ENCODE measurements around the gene PRMT1.

The PRMT1 gene

GRCh38 chr19:49651820-49652550 lies 25.1 kb upstream of the PRMT1 start:
- no peak for DNase-seq

DNA sequence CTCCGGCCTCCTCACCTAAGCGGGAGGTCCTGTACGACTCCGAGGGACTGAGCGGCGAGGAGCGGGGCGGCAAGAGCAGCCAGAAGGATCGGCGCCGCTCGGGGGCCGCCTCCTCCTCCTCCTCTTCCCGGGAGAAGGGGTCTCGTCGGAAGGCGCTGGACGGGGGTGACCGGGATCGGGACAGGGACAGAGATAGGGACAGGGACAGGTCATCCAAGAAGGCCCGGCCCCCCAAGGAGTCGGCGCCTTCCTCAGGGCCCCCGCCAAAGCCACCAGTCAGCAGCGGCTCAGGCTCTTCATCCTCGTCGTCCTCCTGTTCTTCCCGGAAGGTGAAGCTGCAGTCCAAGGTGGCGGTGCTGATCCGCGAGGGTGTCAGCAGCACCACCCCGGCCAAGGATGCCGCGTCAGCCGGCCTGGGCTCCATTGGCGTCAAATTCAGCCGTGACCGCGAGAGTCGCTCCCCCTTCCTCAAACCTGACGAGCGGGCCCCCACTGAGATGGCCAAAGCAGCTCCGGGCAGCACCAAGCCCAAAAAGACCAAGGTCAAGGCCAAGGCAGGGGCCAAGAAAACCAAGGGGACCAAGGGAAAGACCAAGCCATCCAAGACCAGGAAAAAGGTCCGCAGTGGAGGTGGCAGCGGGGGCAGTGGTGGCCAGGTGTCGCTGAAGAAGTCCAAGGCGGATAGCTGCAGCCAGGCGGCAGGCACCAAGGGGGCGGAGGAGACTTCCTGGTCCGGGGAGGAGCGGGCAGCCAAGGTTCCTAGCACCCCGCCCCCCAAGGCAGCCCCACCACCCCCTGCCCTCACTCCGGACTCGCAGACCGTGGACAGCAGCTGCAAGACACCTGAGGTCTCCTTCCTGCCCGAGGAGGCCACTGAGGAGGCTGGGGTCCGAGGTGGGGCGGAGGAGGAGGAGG lies 24.3 kb upstream of the PRMT1 start:
- DNase-seq = no peak

DNA sequence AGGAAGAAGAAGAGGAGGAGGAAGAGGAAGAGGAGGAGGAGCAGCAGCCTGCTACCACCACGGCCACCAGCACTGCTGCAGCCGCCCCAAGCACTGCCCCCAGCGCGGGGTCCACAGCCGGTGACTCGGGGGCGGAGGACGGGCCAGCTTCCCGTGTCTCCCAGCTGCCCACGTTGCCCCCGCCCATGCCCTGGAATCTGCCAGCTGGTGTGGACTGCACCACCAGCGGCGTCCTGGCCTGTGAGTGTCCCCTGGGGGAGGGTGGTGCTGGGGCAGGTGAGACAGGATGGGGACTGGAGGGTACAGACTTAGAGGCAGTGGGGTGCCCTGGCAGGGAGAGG lies 23.6 kb upstream of the PRMT1 start:
- no peak for DNase-seq

- no peak for DNase-seq
These were observed 22.5 kb upstream of the PRMT1 start for GRCh38 chr19:49654581-49654980.

DNA sequence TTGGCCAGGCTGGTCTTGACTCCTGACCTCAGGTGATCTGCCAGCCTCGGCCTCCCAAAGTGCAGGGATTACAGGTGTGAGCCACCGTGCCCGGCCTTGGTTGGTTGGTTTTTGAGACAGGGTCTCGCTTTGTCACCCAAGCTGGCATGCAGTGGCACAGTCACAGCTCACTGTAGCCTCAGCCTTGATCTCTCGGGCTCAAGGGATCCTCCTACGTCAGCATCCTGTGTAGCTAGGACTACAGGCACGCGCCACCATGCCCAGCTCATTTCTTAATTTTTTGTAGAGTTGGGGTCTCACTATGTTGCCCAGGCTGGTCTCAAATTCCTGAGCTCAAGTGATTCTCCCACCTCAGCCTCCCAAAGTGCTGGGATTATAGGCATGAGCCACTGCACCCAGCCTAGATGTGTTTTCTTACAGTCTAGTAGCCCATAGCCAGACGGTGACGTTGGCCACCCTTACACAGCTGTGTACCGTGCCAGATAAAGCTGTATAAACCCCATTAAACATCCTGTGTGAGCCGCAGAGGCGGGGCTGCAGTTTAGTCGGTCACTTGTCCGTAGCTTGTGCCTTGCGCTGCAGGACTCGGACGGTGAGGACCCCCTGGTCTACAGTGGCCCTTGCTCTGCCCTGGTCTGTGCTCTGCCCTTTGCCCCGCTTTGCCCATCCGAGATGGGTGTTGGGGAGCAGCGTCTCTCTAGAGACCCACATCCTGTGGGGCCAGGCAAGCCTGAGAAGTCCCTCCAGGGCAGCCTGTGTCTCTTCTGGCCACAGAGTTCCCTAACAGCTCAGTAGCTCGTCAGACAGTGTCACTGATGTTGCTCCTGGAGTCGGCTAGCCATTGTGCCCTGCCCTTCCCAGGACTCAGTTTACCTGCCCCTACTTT lies 21.3 kb upstream of the PRMT1 start:
- DNase-seq = no peak

DNA sequence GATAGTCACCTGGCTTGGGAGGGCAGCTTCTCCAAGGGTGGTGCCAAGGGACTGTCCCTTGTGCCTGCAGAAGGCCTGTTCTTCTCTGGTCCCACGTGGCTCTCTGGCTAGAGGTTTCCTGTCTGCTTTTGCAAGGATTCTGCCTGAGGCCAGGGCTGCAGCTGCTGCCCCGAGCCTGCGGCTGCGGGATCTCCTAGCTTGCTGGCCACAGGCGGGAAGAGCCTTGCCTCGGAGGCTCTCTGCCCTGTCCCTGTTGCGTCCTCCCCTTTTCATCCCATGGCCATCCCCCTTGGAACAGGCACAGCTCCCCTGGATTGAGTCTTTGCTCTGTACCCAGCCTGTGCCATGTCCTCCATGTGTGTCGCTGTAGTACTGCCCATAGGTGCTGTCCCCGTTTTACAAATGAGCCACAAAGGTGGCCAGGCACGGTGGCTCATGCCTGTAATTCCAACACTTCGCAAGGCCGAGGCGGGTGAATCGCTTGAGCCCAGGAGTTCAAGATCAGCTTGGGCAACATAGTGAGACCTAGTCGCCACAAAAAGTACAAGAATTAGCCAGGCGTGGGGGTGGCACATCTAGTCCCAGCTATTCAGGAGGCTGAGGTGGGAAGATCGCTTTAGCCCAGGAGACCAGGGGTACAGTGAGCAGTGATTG lies 20.5 kb upstream of the PRMT1 start:
- DNase-seq = no peak

DNA sequence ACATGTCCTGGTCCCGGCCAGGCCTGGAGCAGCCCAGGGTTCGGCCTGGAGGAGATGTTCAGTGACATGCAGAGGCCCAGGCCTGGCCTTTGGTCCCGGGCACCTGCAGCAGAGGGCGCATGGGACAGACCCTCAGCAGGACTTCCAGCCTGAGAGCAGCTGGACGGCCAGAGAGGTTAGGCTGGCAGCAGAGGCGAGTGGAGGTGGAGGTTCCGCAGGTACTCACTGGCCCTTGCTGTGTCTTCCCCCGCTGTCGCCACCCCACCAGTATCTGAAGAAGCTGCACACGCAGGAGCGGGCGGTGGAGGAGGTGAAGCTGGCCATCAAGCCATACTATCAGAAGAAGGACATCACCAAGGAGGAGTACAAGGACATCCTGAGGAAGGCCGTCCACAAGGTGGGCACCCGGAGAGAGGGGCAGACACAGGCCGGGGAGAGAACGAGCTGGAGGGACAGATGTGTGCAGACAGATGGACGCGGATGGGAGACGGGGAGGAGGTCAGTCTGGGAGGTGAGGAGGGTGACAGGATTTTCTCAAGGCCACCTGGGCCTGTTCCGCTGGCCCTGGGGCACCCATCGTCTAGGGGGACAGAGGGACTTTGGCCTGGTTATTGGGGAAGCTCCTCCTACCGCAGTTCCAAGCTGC lies 19.5 kb upstream of the PRMT1 start:
- DNase-seq = no peak

GRCh38 chr19:49658139-49658517 lies 18.9 kb upstream of the PRMT1 start:
- DNase-seq = no peak

GRCh38 chr19:49658566-49659442 lies 18.3 kb upstream of the PRMT1 start:
- DNase-seq = no peak

- DNase-seq = no peak
These were observed 16.6 kb upstream of the PRMT1 start for GRCh38 chr19:49660338-49660961.

GRCh38 chr19:49662011-49662410 lies 15.1 kb upstream of the PRMT1 start:
- no peak for DNase-seq

DNA sequence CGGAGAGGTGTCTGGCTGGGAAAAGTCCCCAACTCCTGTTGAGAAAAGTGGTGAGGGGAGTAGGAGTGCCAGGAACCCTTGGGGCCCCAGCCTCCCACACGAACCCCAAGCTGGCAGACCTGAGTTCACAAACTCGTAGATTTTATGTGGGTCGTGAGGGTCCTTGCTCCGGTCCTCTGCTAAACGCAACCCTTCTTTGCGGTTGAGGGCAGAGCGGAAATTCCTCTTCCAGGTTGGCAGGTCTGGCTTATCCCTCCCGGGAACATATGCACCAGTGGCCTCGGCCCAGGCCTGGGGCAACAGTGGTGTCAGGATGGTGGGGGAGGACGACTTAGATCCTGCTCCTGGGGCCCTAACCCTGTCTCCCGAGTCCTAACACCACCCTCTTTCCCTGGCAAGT lies 13.8 kb upstream of the PRMT1 start:
- DNase-seq = no peak

DNA sequence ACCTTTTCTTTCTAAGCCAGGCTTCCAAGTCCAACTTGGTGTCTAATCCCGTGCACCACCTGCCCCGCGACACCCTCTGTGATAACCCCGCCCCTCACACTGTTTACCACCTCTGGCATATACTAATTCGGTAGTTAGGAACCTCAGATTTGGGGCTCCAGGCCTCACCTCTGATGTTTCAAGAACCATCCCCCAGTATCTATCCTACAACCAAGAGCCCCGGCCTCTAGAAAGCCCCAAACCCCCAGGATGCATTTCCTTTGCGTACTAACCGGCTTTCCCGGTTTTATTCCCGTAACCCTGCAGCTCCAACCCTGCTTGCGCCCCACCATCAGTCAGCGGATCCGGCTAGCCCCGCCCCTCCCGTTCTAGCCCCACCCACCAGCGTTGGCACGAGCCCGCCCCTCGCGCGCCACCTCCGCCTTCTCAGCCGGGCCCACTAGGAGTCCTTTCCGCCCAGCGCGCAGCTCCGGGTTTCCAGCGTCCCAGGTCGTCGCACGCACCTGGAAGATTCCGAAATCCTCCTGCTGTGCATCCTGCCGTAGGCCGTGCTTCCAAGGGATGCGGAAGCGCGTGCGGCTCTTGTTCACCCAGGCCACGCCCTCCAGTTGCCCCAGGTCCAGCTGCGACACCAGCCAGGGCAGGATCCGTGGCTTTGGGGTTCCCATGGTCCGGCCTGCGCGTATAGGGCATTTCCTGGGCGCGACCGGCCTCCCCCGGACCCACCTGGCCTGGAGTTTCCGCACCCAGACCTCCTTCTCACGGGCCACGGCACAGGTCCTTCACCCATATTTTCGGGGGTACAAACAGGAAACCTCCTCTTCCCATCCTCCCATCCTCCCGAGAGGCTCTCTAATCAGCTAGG lies 12.7 kb upstream of the PRMT1 start:
- peak; percentile 25 for DNase-seq

DNA sequence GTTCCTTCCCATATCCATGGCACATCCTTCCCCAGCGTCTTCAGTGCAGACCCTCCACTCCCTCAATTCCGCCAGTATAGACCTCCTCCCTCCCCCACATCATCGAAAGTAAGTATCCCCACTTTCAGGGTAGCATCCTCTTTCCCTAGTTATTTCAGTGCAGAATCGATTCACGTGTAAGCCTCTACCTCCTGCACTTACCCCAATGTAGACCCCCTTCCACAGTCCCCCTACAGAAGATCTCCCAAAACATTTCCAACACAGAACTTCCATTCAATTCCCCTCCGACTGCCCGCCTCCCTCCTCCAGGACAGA lies 12.1 kb upstream of the PRMT1 start:
- DNase-seq = no peak

- DNase-seq = peak; percentile 82
These were observed 11.5 kb upstream of the PRMT1 start, which contains the start of the genes BCL2L12 and IRF3 for GRCh38 chr19:49665351-49666119. BCL2L12 (plus strand) TSS chr19:49665933; CDS start chr19:49666693, 760 bp downstream. IRF3 (minus strand) TSS chr19:49665857; CDS start chr19:49664838, 1,019 bp downstream.

DNA sequence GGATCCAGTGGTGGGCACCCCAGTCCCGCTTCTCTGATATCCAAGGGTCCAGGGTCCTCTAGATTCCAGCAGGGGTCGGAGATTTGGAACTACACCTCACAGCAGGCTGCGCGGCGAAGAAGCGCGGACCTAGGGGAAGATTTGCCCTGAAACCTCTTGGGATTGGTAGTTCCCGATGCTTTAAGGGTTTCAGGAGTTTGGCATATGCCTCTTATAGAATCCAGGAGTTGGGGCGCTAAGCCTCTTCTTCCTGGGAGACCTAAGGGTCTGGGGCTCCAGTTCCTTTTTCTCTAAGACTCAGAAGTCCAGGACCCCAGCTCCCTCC lies 11.0 kb upstream of the PRMT1 start:
- no peak for DNase-seq

GRCh38 chr19:49667473-49667872 lies 9.6 kb upstream of the PRMT1 start:
- no peak for DNase-seq

- no peak for DNase-seq
These were observed 7.6 kb upstream of the PRMT1 start for GRCh38 chr19:49669516-49669915.
